ENCODE data around the gene FGFBP2.

The FGFBP2 gene

DNA sequence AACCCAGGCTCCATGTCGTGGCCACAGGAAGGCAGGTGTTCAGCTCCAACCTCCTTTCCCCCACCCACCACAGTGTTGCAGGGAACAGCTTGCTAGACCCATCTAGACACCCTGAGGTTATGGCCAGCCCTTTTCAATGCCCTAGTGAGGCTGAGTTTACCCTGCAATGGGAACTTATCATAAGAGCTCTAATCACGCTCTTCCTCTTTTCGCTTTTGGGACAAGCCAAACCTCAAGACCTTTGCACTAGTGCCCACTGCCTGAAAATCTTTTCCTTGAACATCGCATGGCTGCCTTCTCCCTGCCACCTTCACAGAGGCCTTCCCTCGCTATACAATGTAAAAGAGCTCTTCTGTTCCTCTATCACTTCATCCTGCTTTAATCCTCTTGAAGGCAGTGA is 2.4 kb upstream of the FGFBP2 start:
- no peak for DNase-seq

DNA sequence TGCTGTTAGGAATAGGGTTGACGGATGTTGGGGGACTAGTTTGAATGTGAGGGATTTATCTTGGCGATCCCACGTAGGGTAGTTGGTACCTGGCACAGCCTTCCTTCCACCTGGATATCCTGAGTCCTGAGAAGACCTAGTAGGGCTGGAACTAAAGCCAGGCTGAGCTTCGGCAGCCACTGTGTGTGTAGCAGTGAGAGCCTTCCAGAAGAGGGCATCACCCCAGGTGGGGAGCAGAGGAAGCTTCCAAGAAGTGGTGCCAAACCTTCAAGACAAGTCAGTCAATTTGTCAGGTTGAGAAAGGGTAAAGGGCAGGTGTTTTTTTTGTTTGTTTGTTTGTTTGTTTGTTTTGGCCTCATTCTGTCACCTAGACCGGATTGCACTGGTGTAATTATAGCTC is 1.2 kb upstream of the FGFBP2 start:
- no peak for DNase-seq

DNA sequence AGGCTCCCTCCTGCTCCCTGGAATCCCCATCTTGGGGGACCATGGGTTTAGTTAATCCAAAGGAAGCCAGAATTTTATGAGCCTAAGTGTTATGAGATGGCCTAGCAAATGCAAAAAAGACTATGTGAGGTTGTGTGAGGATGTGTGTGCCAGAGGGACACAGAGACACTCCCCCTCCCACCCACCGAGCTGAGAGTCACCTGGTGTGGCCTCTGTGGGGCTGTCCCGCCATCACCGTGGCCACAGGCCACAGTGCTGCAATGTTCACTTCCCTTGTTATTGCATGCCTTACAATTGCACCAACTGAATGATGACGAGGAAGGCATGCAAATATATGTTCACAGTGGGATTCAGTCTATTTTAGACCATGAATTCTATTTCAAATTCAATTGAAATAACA is 601 bp upstream of the FGFBP2 start:
- DNase-seq: no peak

DNA sequence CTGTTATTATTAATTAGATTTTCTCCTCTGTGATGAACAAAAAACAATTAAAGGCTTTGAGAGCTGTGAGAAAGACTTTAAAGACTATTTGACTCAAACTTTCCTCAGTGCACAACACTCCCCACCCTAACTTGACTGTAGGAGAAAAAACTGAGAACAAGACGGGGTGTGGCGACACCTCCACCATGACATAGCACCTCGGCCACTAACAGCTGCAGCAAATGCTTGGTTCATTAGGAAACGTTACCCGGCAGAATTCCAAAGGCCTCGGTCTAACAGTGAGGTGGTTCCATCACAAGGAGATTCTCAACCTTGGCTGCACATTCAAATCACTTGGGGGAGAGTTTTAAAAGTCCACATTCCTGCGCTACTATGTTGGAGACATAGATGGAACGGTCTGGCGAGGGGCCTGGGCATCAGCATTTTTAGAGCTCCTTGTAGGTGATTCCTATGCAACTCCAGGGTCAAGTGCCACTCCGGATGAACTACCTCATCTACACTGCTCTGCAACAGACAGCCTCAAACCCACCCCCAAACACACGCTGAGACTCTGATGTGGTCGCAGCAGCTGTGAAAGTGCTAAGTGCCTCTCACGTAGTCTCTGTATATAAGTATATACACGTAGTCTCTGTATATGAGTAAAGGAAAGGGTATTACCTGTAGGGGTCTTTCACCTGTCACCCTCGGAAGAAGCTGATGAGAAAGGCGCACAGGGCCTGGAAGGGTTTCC is 1.0 kb downstream of the FGFBP2 start:
- no peak for DNase-seq

DNA sequence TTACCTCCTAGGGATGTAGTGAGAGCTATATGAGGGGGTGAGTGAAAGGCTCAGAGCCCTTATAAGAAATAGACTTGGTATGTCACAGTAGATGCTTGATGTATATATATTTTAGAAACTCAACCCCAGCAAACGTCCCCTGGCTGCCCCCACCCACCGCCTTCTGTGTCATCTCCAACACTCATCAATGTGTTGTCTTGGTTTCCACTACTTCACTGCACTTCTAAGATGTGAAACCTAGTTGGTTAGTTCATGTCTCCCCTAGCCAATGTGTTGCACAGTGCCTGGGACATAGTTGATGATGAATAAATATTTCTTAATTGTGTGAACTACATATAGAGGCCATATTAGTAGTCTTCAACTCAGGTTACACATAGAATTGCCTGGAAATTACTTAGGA is 4.4 kb downstream of the FGFBP2 start:
- no peak for DNase-seq

DNA sequence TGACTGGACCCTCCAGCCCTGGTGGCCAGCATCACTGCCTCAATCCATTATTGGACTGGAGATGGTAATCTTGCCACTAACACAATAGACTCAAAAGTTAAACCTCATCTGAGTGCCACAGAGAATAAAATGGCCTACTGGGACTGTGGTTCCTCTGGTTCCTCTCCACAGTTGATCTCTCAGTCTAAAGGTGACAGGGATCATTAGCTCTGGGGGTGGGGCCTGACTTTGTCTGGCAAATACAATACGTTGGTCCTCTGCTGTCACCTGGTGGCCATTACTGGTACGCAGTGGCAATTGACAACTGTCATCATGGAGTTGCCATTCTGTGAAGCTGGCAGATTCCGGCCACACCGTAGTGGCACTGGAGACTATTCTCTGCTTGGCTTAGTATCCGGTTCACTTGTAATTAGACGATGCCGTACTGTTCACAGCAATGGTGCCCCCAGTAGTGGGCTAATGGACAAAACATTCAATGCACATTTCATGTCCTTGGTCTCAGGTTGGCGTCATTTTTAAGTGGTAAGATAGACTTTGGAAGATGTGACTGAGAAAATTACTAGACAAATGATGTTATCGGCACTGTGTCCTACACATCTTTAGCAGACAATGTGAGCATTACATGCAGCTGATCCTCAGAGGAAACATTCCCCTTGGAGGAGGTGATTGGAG is 6.7 kb downstream of the FGFBP2 start:
- no peak for DNase-seq

DNA sequence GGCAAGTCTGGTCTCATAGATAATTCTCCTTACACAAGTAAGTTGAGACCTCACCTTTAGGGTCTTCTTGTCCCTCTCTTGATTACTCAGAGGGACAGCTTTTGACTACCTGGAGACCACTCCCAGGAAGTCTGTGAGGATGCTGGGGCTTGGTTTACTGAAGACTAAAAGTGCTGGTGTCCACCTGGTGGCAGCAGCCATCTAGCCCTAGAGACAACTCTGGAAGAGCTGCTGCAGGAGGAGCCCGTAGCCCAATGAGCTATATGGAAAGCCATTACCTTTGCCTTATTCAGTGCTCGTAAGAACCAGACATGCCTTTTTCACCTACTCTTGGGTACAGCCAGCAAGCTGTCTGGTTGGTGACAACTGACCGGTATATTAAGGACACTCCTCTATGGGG is 7.3 kb downstream of the FGFBP2 start:
- DNase-seq: no peak

DNA sequence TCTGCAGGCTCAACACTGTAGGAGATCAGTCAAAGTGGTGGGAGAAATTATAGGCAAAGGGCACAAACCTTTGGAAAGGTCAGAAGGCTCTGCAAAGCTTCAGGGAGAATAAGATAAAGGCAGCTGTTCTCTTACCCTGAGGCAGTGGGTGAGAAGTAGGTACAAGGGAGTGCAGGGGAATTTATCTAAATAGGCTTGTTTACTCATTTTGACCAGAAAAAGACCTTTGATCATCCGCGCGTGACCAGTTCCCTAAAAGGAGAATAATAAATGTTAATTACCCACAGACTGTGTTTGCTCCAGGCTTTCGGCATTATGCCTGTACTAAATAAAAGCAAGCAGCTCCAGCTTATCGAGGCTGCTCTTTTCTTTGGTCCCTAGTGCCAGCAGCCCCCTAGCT is 9.3 kb downstream of the FGFBP2 start:
- no peak for DNase-seq

DNA sequence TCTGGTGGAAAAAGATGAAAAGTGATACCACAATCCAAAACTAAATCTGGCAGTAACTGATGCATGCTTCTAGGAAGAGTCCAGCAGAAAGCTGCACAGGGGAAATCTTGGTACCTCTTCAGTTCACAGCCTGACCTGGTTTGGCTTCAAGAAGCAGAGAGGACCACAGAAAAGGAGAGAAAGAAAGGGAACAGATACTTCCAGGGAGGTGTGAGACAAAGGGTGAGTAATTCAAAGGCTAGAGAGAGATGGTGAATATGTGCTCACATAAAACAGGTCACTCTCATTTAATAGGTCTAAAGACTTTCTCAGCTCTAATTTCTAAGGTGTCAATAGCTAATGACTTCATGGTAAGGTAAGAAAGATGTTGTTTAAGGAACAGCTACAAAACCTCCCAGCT is 11.2 kb downstream of the FGFBP2 start:
- DNase-seq: no peak

DNA sequence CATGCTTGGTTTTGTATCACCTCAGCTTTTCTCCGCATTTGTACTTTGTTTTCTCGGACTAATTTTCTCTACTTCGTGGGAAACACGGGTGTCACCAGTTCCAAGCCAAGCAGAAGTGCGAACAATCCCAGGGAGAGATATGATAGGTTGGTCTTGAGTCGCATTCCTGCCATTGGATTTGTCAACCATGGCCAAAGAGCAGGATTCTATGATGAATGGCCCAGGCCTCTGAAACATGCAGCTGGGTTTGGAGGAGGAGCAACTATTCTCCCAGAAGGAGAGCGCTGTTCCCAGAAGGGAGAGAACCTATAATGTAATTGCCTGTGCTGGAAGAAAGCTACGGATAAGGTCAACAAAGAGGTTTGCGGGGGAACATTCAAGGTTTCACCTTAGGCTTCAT is 14.1 kb downstream of the FGFBP2 start:
- no peak for DNase-seq

DNA sequence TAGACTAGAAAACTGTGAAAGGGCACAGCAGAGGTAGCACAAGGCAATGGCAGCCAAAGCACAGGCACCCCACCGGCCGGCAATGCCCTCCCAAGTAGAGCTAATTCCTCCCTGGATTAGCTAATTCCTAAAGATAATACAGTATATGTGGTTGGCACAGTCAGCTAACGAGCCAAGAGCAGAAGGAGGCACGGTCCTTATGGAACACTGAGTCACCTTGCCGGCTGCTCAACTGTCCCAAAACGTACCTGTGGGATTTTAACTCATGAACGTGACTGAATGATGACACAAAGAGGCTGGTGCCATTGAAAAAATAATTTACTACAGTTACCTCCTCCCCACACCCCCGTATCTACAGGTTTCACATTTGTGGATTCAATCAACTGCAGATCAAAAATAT is 15.3 kb downstream of the FGFBP2 start:
- DNase-seq: no peak

DNA sequence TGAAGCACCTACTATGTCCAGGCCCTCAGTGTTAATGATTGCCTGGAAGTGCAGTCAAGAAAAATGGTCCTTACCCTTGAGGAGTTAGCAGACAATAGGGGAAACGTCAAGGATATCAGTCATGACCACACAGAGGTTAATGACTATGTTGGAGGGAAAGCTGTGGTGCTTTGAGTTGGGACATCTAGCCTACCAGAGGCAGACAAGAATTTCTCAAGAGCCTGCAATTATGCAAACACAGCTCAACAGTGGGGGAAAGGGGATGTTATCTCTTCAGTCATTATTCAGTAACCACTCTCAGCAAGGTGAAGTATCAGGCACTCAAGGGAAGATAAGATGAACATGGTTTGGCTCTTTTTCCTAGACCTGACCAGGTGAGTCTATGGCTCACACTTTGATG is 17.5 kb downstream of the FGFBP2 start:
- no peak for DNase-seq

DNA sequence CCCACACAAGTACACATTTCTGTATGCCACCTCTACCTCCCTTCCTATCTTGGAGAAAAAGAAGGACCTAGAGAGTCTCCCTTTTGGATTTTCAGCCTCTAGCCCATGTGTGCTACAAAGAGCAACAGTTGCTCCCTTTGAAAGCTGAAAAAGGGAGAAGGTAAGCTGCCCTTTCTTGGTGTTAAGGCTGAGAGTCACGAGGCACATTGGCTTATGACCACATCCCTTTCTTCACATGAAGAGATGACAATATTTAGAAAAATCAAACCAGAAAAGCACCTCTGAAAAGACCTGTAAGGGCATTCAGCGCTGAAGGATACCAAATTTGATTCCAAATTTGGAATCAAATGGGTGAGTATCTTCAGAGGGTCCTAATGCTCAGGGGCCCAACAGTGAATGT is 18.1 kb downstream of the FGFBP2 start:
- no peak for DNase-seq

DNA sequence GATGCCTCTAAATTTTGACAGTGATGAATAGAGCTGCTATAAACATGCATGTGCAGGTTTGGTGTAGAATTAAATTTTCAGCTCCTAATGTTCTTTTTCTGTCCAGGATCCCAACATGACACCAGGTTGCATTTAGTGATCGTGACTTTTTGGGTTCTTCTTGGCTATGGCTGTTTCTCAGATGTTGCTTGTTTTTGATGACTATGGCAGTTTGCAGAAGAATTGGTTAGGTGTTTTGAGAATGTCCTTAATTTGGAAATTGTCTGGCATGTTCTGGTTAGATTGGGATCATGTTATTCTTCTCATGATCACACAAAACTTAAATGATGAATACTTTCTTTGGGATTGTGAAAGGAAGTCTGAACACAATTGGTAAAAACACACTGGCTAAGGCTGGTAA is 20.7 kb downstream of the FGFBP2 start:
- DNase-seq: no peak

DNA sequence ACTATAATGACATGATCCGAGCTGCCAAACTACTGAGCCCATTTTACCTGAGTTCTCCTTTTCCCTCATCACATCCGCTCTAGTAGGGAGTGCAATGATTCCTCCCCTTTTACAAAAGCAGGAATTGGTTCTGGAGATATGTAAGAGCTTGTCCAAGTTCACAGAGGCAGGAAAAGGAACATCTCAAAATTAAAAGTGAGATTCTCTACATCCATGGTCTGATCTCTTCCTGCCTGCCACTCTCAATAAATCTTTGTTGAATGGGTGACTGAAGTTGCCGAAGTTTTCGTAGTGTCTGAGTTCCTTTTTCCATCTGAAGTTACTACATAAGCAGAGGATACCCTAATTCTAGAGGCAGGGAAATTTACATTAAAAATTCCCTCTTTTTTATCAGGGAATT is 24.3 kb downstream of the FGFBP2 start, which contains the start of gene FGFBP1:
TSS of gene FGFBP1 (minus strand) at position 101 of the 400 bp plus-strand sequence. CDS start 2,108 bp downstream, outside the sequence.
- DNase-seq: no peak

DNA sequence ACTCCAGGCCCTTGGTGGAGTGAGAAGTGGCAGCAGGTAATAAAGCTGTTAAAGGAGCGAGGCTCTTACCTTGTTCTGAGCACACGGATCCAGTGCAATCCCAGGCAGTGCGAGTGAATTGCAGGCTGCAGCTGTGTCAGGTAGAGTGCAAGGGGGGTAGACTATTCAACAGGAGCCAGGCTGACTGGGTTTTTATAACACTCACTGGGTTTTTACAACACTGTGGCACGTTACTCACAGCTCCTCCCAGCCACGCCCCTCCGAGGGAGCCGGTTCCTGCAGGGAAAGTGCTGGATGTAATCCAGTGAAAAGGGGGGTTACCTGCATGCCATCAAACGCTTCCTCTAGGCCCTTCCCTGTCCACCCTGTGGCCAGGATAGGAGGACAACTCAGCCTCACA is 24.8 kb downstream of the FGFBP2 start:
- DNase-seq: no peak

DNA sequence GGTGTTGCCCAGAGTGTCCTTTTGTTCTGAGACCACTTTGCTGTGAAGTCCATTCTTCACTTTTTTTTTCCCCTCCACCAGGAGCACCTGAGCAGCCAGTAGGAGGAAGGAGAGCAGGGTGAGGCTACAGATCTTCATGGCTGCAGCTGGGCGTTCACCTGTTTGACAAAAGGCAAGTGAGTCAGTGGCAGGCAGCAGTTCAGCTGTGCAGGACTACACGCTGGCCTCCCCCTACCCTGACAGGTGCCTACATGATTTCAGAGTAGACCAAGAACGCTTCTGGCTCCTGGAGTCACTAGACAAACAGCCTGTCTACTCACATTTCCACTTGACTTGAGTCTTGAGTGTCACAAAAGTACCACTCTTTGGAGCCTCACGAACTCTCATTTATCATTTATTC is 26.5 kb downstream of the FGFBP2 start:
- DNase-seq: no peak

DNA sequence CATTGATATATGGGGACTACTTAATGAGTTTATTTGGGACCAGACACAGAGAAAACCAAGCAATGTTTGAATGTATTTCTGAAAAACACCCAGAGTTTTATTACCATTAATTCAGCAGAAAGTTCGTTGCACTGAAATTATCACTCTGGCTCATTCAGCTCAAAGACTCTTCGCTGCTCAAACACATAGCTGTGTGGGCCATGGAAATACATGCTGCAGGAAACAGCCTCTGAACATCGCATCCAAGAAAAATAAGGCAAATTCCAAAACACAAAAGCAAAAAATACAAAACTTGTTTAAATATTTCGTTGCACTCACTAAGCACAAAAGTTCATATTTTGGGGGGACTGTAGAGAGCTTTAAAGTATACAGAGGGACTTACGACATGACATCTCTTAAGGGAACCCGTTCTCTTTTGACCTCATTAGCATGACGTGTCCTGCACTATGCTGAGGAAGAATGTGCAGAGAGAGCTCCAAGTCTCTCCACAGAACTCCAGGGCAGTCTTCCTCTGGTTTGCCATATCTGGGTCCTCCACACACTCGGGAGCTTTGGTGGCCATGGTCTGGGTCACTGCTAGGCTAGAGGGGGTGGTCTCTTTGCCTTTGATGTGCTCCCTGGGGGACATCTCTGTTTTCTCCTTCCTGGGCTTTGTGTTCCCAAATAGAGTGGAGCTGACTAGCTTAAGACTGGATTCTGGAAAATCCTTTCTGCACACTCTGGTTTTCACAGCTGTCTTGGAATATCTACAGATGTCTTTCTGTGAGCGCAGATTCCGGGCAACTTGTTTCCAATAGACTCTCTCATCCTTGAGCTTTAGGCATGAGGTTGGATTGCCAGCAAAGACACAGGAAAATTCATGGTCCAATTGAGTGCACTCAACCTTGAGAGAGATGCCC is 27.2 kb downstream of the FGFBP2 start:
- DNase-seq: no peak

DNA sequence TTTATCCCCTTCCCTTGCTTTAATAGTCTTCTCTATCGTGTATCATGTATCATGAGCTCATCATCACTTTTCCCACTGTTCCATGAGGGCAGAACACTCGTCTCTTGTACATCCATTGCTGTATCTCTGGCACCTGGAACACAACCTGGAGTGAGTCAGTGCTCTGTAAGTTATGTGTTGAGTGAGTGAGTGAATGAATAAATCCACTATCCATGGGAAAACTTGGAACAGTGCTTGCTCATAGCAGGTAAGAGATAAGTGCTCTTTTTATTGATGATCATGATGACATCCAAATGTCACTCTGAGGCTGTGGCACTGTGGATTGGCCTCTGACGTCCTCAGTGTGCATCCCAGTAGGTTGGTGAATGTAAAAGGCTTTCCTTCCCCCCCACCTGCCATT is 28.7 kb downstream of the FGFBP2 start:
- DNase-seq: no peak

DNA sequence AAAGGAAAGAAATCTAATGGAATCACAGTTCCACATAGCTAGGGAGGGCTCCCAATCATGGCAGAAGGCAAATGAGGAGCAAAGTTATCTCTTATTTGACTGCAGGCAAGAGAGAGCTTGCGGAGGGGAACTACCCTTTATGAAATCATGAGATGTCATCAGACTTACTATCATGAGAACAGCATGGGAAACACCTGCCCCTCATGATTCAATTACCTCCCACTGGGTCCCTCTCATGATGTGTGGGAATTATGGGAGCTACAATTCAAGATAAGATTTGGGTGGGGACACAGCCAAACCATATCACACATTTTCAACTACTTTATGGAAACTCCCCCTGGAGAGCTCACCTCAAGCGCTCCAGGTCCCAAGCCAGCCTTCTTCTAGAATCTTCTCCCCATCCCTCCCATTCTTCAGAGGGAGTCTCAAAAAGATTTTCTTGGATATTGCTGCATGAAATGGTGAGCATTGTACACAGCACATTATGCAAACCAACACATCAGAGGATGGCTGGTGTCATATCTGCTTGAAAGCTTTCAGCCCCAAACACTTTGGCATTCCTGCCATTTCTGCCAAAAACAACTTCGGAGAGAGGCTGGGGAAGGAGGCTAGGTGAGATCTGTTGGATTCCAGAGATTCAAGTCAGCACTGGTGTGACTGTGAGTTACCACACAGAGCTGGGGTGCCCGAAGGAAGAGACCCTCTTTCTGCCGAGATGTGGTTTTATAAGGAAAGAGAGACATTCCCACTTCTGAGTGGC is 31.3 kb downstream of the FGFBP2 start:
- no peak for DNase-seq

DNA sequence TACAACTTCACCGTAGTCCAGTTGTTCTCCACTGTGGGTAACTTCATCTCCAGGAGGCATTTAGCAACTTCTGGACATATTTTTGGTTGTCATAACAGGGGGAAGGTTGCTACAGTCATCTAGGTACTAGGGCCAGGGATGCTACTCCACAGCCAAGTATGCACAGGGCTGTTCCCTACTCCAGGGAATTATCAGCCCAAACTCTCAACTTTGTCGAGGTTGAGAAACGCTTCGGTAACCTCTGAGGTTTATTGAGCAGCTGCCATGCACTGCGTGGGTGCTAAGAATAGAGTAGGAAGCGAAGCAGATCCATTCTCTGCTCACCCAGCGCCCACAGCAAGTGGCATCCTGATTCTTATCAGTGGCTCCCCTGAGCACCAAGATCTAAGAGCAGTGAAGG is 32.7 kb downstream of the FGFBP2 start:
- no peak for DNase-seq

DNA sequence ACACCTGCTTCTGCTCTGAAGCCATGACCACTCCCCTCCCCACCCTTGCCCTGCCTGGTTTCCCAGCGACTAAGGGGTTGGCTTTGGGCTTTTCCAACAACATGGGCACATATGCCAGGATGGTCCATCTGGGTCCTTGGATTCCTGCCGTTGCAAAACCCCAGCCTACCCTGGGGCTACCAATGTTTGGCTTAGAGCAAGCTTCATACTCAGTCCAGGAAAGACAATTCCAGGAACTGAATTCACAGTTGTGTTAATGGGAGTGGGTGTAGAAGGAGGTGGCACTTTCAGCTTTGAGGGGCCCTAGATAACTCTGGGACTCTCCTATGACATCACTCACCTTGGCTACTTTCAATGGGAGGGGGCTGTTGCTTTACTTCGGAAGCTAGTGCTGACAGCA is 33.4 kb downstream of the FGFBP2 start:
- DNase-seq: no peak

DNA sequence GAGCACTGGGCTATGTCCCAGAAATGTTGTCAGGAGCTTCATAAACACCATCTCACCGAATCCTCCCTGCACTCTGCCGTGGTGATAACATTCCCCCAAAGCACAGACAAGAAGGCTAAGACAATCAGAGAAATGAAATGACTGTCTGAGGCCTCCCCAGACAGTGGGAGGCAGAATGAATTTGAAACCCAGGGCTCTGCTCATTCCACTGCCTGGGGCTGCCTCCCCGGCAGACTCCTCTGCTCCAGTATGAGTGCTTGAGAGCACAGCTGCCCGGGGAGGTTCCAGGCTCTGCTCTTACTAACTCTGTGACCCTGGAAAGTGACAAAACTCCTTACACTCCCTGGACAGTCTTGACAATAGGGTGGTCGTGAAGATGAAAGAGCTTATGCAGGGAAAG is 34.1 kb downstream of the FGFBP2 start:
- DNase-seq: no peak

All from NCI-H1417 treated with DMSO at 0.1 percent for 48 hours (cell line).